Inflammatory macrophage treated with lipopolysaccharide for 1 hour (primary cell): ENCODE measurements around the gene WASHC3.
"Not testable (repeated sequence)": the region's sequence is repeated elsewhere in the genome, so short reads cannot be mapped to it uniquely, and the experiment has no call there.

Experiments used
- DNase-seq, 2 donors: peaks; one replicate each; pipeline ENCODE4 v3.0.0-alpha.2; 2020 to 2022

WASHC3 gene

GRCh38 chr12:102050660-102051430 lies 10.9 kb downstream of the WASHC3 start:
- DNase-seq: no peak

- no peak for DNase-seq
These were observed 17.9 kb downstream of the WASHC3 start for GRCh38 chr12:102043928-102044327.

- DNase-seq: no peak
These were observed 27.6 kb downstream of the WASHC3 start for GRCh38 chr12:102033991-102034745.

GRCh38 chr12:102031852-102032251 lies 29.9 kb downstream of the WASHC3 start:
- DNase-seq: no peak

GRCh38 chr12:102029141-102029540 lies 32.6 kb downstream of the WASHC3 start:
- no peak for DNase-seq

GRCh38 chr12:102026728-102027127 lies 35.1 kb downstream of the WASHC3 start:
- no peak for DNase-seq

- no peak for DNase-seq
These were observed 37.0 kb downstream of the WASHC3 start for GRCh38 chr12:102024765-102025164.

- no peak for DNase-seq
These were observed 38.4 kb downstream of the WASHC3 start for GRCh38 chr12:102023343-102023930.

GRCh38 chr12:102022286-102022685 lies 39.5 kb downstream of the WASHC3 start:
- DNase-seq: peak in 1 of 2 donors; percentile 4

- DNase-seq: no peak
These were observed 40.1 kb downstream of the WASHC3 start for GRCh38 chr12:102021540-102022246.

- not testable (repeated sequence) for DNase-seq
These were observed 43.2 kb downstream of the WASHC3 start for GRCh38 chr12:102018607-102019006.

GRCh38 chr12:102016472-102016871 lies 45.3 kb downstream of the WASHC3 start:
- no peak for DNase-seq

- peak; percentile 25 to 33 for DNase-seq
These were observed 51.4 kb downstream of the WASHC3 start for GRCh38 chr12:102010265-102010994.

GRCh38 chr12:102009796-102010195 lies 52.0 kb downstream of the WASHC3 start:
- DNase-seq: no peak

- no peak for DNase-seq
These were observed 53.1 kb downstream of the WASHC3 start for GRCh38 chr12:102008615-102009126.

GRCh38 chr12:102005256-102005655 lies 56.5 kb downstream of the WASHC3 start:
- no peak for DNase-seq

- DNase-seq: no peak
These were observed 64.7 kb downstream of the WASHC3 start for GRCh38 chr12:101997102-101997501.

- no peak for DNase-seq
These were observed 66.1 kb downstream of the WASHC3 start for GRCh38 chr12:101995684-101996083.

GRCh38 chr12:101992091-101992490 lies 69.7 kb downstream of the WASHC3 start:
- DNase-seq: no peak

GRCh38 chr12:101982307-101982706 lies 79.5 kb downstream of the WASHC3 start:
- DNase-seq: no peak

- no peak for DNase-seq
These were observed 79.9 kb downstream of the WASHC3 start for GRCh38 chr12:101981868-101982267.

GRCh38 chr12:101968770-101969169 lies 93.0 kb downstream of the WASHC3 start:
- no peak for DNase-seq
